Gastrocnemius medialis (tissue), 4 donors: ENCODE data around the gene ADAMTS10. TPM values are rescaled to one million over a fixed set of nuclear protein-coding genes. Genes with fewer than 3 reads are reported as not detected.
"Not testable (repeated sequence)": the region's sequence is repeated elsewhere in the genome, so short reads cannot be mapped to it uniquely, and the experiment has no call there.

ENCODE experiments used
- ATAC-seq, 2 donors: fragments of 150-250 bp; one replicate each; pipeline ENCODE4 v1.9.1; 2016
- DNase-seq, 2 donors: peaks; one replicate each; pipeline ENCODE4 v3.0.0-alpha.2; 2019
- H3K27ac ChIP-seq, 4 donors: fragments of 200-600 bp; sonication (generic); 1 replicate in 1 of 4; 2 replicates in 3 of 4; pipeline ENCODE4 v1.5.1; 2016 to 2018; ENCODE audit warnings: mild to moderate bottlenecking in 2 of 4, moderate library complexity in 1 of 4
- H3K27me3 ChIP-seq, 3 donors: fragments of 200-600 bp; sonication (generic) in 2 of 3; 1 replicate in 1 of 3; 2 replicates in 2 of 3; pipeline versions ENCODE4 v1.5.1 to v1.6.0; 2016 to 2019; ENCODE audit warnings: mild to moderate bottlenecking in 1 of 3, moderate library complexity in 1 of 3
- H3K36me3 ChIP-seq, 2 donors: fragments of 200-600 bp; sonication (generic) in 1 of 2; one replicate each; pipeline ENCODE4 v1.5.1; 2017 to 2018
- H3K4me1 ChIP-seq, 2 donors: fragments of 200-600 bp; sonication (generic) in 1 of 2; one replicate each; pipeline ENCODE4 v1.5.1; 2016 to 2017; ENCODE audit warnings: mild to moderate bottlenecking in 2 of 2
- H3K4me3 ChIP-seq, 4 donors: fragments of 200-600 bp; sonication (generic) in 3 of 4; 1 replicate in 1 of 4; 2 replicates in 3 of 4; pipeline ENCODE4 v1.5.1; 2016 to 2019; ENCODE audit warnings: mild to moderate bottlenecking in 2 of 4
- H3K9me3 ChIP-seq, 3 donors: fragments of 200-600 bp; sonication (generic) in 2 of 3; 1 replicate in 1 of 3; 2 replicates in 2 of 3; pipeline ENCODE4 v1.5.1; 2016 to 2019
- CTCF ChIP-seq, 5 experiments: fragments of 450-650 bp in 3 of 5; fragments of 200-600 bp in 2 of 5; sonication (generic) in 2 of 5; IDR thresholded peaks in 4 of 5; conservative IDR thresholded peaks in 1 of 5; 1 replicate in 4 of 5; 2 replicates in 1 of 5; pipeline ENCODE4 v1.5.1; 2016 to 2019; ENCODE audit warnings: antibody characterized with exemption in 5 of 5, mild to moderate bottlenecking in 3 of 5, moderate library complexity in 3 of 5
- POLR2A ChIP-seq, 2 donors: fragments of 450-650 bp; IDR thresholded peaks; one replicate each; pipeline ENCODE4 v1.6.1; 2017; ENCODE audit warnings: antibody characterized with exemption in 2 of 2, mild to moderate bottlenecking in 2 of 2, moderate library complexity in 2 of 2
- in situ Hi-C, 4 donors: fragments of 200-750 bp; cut with MboI; loops; one replicate each; pipeline versions ENCODE4 v1.15.0 to v1.8.0; 2017; ENCODE audit warnings: low sequenced_read_pairs in 4 of 4
- intact Hi-C: fragments of 100-400 bp; cut with DNase I; formaldehyde crosslinking; loops from one replicate; pipeline ENCODE4 v1.15.1; 2023; ENCODE audit warnings: low total_unique reads
- total RNA-seq, 4 donors: library from RNA; depleted of rRNA; stranded (reverse); fragments of >200 nt; gene quantifications; one replicate each; pipeline versions ENCODE4 v1.1.0 to v1.2.3, GENCODE V29; 2016

The ADAMTS10 gene
- total RNA-seq, 4 donors from 2014 or later, result 2.2 to 7.7 (median 3.6) TPM

- Histone ChIP-seq H3K4me3 (no peak overlapping the region), H3K4me1 (no peaks in the 10 kb centered on the region), H3K27ac (no peak overlapping the region), H3K9me3 (peaks cover 0 to 4% (median 0%) of the 10 kb centered on the region in 3 donors), H3K36me3 (no peaks in the 10 kb centered on the region), H3K27me3 (no peaks in the 10 kb centered on the region)
- peak in 1 of 2 donors; percentile 17 for DNase-seq
- intact Hi-C loops, result no loop called here
- in situ Hi-C loops, result no loop called here
- ATAC-seq, result no peak
- TF ChIP-seq POLR2A (IDR thresholded peaks at IDR 0.05) (no peak), CTCF (IDR thresholded peaks at IDR 0.05 in 4 of 5, conservative IDR thresholded peaks at IDR 0.05 in 1 of 5) (no peak)
Observed at GRCh38 chr19:8638078-8638619, 27.6 kb upstream of the ADAMTS10 start.

GRCh38 chr19:8637070-8637469 is 26.6 kb upstream of the ADAMTS10 start:
- H3K4me3 ChIP-seq, H3K27me3 ChIP-seq, H3K9me3 ChIP-seq, in situ Hi-C loops, H3K27ac ChIP-seq, H3K4me1 ChIP-seq, ATAC-seq, DNase-seq, intact Hi-C loops, H3K36me3 ChIP-seq: not testable (repeated sequence)

DNA sequence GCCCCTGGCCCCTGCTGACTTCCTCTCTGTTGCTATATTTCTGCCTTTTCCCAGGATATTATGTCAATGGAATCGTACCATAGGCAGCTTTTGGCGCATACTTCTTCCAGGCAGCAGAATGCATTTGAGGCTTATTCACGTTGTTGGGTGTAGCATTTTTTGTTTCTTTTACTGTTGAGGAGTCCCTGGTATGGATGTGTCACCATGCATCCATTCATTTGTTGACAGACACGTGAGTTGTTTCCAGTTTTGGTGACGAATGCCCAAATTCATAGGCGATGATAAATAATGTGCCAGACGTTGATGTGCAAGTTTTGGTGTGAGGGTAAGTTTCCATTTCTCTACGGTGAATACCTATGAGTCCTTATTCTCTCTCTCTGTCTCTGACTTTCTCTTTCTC is 24.9 kb upstream of the ADAMTS10 start:
- in situ Hi-C loops, result no loop called here
- H3K9me3 ChIP-seq, result no peaks in the 10 kb centered on the region
- intact Hi-C loops, result no loop called here
- no peak overlapping the region for H3K27ac ChIP-seq
- no peaks in the 10 kb centered on the region for H3K4me1 ChIP-seq
- no peaks in the 10 kb centered on the region for H3K36me3 ChIP-seq
- no peaks in the 10 kb centered on the region for H3K27me3 ChIP-seq
- ATAC-seq (no peak), DNase-seq (no peak)
- H3K4me3 ChIP-seq, result no peak overlapping the region
- TF ChIP-seq CTCF (IDR thresholded peaks at IDR 0.05 in 4 of 5, conservative IDR thresholded peaks at IDR 0.05 in 1 of 5) (no peak), POLR2A (IDR thresholded peaks at IDR 0.05) (no peak)

DNA sequence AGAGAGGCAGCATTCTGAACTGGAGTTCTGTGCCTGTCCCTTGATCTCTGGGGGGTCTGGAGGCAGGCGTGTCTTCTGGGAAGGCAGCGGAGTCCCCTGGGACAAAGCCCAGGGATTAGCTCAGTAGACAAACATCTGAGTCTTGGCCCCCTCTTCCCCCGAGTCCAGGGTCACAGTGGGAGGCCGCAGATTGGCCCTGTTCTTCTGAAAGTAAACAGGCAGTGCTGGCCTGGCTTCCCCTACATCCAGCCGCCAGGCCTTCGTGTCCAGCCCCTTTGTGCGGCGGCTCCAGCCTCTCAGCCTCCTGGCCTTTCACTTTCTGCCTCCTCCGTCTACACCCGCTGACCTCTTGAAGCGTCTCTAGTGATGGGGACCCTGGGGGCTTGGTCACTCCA is 20.9 kb upstream of the ADAMTS10 start:
- H3K4me3 ChIP-seq, result no peak overlapping the region
- intact Hi-C loops (no loop called here), in situ Hi-C loops (no loop called here)
- no peak for ATAC-seq
- DNase-seq, result peak in 1 of 2 donors; percentile 17
- H3K27me3 ChIP-seq, result no peaks in the 10 kb centered on the region
- H3K27ac ChIP-seq, result peak overlapping the region in 1 of 4 donors; percentile 22
- H3K36me3 ChIP-seq, result no peaks in the 10 kb centered on the region
- no peaks in the 10 kb centered on the region for H3K4me1 ChIP-seq
- no peak for TF ChIP-seq CTCF (IDR thresholded peaks at IDR 0.05 in 4 of 5, conservative IDR thresholded peaks at IDR 0.05 in 1 of 5)
- no peak for TF ChIP-seq POLR2A (IDR thresholded peaks at IDR 0.05)
- H3K9me3 ChIP-seq, result no peaks in the 10 kb centered on the region

GRCh38 chr19:8630796-8631424 is 20.4 kb upstream of the ADAMTS10 start:
- intact Hi-C loops, result no loop called here
- in situ Hi-C loops, result no loop called here
- Histone ChIP-seq H3K9me3 (no peaks in the 10 kb centered on the region), H3K4me1 (no peaks in the 10 kb centered on the region), H3K36me3 (no peaks in the 10 kb centered on the region), H3K27ac (peak overlapping the region in 1 of 4 donors; percentile 22), H3K4me3 (no peak overlapping the region), H3K27me3 (no peaks in the 10 kb centered on the region)
- ATAC-seq (no peak), DNase-seq (no peak)
- no peak for TF ChIP-seq CTCF (IDR thresholded peaks at IDR 0.05 in 4 of 5, conservative IDR thresholded peaks at IDR 0.05 in 1 of 5)
- TF ChIP-seq POLR2A (IDR thresholded peaks at IDR 0.05), result no peak
